Measurements from ENCODE around the gene CST2. TPM values are rescaled to one million over a fixed set of nuclear protein-coding genes. Genes with fewer than 3 reads are reported as not detected.
"Not testable (repeated sequence)": the region's sequence is repeated elsewhere in the genome, so short reads cannot be mapped to it uniquely, and the experiment has no call there.

CST2 gene, protein sequence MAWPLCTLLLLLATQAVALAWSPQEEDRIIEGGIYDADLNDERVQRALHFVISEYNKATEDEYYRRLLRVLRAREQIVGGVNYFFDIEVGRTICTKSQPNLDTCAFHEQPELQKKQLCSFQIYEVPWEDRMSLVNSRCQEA
- total RNA-seq (2014; rRNA removed; shearing (Covaris generic)): not detected in 2 replicates

DNA sequence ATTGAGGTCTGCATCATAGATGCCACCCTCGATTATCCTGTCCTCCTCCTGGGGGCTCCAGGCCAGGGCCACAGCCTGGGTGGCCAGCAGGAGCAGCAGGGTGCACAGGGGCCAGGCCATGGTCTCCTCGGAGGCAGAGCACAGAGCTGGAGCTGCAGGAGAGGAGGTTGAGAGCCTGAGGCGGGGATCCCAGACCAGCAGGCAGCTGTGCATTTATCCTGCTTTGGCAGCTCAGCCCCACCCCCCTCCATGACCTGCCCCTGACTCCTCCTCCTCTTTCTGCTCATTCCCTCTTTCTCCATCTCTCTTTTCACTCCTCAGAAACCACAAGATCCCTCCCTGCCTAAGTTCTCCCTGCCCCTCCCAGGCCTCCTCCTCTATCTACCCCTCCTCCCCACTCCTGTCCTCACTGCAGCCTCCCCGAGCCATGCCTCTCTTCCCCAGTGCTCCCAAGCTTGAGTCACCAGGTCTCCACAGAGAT lies at the start of gene CST2:
TSS of gene CST2 (minus strand) at position 189 of the 481 bp plus-strand sequence. CDS start at position 120, 69 bp downstream.
- no peak for DNase-seq (ENCODE audit: low spot score)

DNA sequence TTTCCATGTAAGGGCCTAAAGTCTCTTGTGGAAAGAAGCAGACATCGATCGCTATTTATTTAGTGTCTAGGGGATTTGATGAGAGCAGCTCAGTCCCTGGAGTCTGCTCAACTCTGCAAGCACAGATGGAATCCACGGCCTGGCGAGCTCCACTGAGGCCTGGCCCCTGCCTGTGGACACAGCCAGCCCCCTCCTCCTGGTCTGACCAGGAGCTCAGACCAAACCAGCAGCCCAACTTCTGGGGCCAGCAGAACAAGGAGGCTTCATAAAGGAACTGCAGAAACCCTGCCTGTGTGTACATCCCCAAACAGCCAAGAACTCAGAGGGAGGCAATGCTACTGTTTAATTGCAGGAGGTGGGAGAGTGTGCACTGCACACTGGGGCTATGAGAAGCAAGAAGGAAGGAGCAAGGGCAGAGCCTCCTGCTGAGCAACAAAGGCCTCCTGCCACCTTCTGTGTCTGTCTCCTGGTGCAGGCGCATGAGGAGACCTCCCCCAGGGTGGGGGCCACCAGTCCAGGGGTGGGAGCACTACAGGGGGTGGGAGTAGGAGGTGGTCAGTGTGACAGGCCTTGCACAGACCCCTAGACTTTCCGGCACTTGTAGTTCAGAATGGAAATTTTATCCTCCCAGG lies 49.2 kb upstream of the CST2 start:
- no peak for DNase-seq (ENCODE audit: low spot score)

DNA sequence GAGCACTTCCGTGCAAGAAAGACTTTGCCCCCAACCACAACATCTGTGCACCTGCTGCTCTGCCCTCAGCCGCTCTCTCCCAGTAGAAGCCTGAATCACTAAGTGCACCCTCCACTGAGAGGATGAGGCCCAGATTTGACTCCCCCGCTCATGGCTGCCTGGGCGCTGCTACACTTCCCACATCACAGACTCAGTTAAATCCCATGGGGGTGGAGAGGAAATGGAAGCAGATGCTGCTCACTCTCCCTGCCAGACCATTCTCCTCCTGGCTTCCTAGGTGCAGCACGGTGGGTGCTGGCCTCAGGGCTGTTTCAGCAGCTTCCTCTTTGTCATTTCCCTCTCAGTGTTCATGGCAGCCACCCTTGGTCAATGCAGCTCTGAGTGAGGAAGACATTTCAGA lies 48.2 kb upstream of the CST2 start:
- no peak for DNase-seq (ENCODE audit: low spot score)

DNA sequence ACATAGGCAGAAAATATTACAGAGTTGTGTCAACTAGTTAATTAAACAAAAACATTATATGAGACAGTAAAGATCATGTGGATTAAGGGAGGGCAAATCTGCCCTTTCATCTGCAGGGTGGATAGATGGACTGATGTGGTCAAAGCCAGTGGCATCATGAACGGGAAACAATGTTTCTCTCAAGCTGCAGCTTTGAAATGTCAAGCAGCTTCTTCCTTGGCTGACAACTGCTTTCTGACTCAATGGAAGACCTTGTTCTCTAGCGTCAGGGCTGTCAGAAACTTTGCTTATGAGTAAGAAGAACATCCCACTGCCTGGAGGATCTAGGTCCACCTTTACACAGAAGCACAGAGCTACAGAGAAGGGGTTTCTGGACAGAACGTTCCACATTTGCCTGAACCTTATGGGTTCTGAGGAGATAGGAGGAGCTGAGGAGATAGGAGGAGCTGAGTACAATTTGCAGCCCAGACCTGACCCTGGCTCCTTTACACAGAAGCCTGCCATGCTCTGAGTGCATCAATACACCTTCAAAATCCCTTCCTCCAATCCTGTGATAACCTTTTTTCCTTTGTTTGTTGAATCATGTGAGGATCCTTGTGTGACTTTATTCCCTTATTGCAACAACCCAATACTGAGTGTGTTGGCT lies 47.0 kb upstream of the CST2 start:
- no peak for DNase-seq (ENCODE audit: low spot score)

DNA sequence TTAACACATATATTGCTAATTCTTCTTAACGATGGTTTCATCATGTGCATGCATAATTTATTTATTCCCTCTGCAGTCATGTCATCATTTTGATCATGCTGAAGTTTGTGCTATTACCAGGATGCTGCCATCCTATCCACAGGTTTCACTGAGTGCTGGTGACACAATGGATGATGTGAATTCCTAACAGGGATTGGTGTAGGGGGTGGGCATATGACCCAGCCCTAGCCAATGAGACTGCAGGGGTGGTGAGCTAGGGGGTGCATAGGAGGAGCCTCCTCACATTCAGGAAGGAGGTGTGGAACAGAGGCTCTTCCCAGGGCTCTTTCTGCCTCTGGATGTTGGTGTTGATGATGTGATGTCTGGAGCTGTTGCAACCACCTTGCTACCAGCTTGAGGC lies 45.5 kb upstream of the CST2 start:
- DNase-seq (ENCODE audit: low spot score): no peak

DNA sequence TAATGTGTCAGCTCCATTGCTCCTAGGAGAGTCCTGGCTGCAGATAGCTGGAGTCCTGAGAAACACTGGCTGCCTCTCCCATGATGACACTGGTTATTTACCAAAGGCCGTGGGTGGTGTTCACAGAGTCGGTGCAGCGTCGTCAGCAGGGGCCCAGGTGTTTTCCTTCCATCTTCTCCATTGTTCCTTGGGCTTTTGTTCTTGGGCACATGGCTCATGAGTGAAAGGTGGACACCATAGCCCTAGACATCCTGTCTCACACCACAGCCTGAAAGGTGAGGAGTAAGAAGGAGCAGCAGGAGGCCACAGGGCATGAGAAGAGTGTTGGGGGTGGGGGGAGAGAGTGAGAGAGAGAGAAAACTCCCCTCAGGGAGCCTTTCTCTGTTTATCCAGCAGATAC lies 43.9 kb upstream of the CST2 start:
- no peak for DNase-seq (ENCODE audit: low spot score)

DNA sequence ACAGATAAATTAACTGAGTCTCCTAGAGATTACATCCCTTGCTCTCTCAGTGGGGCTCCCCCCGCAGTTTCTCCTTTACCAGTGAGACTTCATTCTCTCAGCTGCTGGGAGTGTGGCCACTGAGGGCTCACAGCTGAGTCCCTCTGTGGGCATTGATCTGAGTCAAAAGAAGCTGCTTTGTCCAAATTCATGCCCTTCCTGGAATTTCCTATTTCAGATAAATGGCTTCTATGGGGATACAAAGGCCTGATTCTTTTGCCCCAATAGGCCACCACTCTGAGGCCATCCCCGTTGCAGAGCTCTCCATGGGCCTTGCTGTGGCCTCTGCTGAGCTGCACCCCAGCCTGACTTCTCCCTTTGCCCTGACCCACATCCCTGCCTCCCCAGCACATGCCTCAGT lies 43.0 kb upstream of the CST2 start:
- no peak for DNase-seq (ENCODE audit: low spot score)

DNA sequence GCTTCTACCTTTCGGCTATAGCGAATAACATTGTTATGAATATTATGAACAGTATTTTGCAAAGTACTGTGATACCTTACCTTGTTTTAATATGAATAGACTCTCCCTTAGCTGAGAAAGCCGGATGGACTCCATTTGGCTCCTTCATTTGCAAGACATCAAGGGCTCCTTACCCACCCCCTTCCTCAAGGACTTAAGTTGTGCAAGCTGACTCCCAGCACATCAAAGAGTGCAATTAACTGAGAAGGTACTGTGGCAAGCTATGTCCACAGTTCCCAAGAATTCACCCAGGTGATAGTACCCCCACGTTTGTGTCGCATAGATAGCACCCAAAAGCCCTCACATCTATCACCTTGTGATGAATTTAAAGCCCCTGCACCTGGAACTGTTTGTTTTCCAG lies 41.8 kb upstream of the CST2 start:
- no peak for DNase-seq (ENCODE audit: low spot score)

DNA sequence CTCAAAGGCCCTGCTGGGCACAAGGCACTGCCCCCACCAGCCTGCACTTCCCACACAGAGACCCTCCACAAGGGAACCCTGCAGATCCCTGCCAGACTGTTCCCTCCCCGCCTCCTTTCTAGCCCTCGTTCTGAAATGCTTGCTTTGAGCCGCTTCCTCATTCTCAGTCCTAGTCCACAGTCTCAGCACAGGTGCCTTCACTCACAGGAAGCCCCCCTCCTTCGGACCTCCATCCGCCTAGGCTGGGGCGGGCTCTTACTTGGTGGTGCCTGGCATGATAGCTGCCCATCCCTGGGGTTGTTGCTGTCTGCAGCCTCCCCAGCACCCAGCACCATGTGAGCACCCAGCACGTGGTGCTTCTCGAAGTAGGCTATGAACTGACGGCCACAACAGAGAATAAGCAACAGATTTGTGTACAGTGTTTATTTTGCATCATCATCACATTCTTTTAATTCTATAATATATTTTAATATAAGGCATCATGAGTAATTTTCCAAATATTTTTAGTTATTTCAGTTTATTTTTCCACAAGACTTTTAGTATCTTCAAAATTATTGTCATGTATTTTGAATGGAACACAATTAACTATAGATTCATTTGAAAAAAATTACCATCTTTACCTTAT lies 40.7 kb upstream of the CST2 start:
- DNase-seq (ENCODE audit: low spot score): no peak

DNA sequence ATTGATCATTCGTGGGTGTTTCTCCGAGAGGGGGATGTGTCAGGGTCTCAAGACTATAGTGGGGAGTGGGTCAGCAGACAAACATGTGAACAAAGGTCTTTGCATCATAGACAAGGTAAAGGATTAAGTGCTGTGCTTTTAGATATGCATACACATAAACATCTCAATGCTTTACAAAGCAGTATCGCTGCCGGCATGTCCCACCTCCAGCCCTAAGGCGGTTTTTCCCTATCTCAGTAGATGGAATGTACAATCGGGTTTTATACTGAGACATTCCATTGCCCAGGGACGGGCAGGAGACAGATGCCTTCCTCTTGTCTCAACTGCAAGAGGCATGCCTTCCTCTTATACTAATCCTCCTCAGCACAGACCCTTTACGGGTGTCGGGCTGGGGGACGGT lies 34.2 kb upstream of the CST2 start:
- DNase-seq (ENCODE audit: low spot score): not testable (repeated sequence)

DNA sequence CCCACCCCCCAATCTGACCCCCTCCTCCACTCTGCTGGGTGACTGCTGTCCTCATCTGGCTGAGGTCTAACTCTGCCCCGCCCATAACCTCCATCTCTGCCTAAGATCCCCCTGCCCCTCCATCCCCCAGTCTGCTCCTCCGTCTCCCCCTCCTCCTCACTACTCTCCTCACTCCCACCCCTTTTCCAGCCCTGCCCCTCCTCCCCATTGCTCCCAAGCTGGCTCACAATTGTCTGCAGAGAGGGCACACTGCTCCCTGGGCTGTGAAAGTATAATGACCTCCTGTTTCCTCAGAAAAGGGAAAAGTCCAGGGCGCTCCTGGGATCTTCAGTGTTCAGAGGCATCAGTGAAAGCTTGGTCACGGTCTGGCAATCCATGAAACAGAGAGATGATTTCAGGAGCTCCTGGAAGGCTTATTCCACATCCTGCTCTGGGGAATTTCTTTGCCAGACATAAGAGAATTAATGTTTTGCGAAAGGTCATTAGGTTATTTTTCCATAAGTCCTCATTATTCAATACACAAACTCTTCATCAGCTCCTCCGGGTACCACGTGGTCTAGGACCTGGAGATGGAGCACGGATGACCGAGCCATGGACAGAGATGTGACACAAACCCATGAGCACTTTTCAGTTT lies 31.6 kb upstream of the CST2 start:
- DNase-seq (ENCODE audit: low spot score): no peak

DNA sequence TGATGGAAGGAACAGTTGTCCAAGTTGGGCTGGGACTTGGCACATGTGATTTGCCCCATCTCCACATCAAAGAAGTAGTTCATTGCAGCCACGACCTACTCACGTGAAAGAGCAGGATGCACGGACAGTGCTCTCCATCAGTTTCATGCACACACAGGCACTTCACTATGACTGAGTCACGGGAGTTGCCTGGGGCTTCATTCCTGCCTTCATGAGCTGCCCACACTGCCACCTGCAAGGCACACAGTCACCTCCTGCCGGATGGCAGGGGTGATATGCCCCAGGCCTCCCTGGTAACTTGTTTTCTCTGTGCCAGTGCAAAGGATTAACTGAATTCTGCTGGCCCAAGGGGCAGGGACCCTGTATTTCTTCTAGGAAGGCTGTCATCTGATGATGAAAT lies 30.2 kb upstream of the CST2 start:
- no peak for DNase-seq (ENCODE audit: low spot score)

DNA sequence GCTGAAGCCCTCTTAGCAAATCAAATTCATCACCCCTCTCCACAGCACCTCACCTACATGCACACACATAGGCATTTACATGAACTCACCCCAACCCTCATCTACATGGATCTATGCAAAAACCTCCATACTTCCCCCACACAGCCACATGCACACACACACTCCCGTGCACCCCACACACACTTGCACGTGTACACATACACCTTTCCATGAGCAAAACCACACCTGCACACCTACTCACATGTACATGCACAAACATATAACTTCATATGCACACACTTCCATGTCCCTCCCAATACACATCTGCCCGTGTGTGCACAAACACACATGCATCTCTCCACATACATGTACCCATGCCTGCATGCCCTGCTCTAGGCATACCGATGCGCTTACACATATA lies 29.7 kb upstream of the CST2 start:
- no peak for DNase-seq (ENCODE audit: low spot score)

DNA sequence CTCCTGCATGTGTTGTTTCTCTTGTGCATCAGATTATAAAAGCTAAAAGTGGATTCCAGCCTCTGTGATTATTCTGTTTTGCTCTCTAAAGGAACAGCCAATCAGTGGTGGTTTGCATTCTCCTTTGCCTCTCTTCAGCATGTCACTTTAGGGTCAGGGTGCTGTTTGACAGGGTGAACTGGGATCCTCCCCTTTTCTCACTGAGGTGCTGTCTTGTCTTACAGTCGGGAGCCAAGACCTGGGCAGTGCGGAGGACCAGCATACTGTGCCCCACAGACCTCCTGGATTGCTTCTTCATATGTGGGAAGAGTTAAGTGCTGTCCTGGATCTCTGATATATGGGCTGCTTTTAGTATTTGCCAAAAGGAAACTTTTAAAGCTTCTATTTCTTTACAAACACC lies 15.2 kb upstream of the CST2 start:
- no peak for DNase-seq (ENCODE audit: low spot score)

DNA sequence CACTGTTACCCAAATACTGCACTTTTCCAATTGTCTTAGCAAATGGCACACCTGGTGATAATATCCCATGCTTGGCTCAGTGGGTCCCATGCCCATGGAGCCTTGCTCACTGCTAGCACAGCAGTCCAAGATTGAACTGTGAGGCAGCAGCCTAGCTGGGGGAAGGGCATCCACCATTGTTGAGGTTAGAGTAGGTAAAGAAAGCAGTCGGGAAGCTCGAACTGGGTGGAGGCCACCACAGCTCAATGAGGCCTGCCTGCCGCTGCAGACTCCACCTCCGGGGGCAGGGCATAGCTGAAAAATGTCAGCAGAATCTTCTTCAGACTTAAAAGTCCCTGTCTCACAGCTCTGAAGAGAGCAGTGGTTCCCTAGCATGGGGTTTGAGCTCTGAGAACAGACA lies 9.2 kb upstream of the CST2 start:
- DNase-seq (ENCODE audit: low spot score): no peak

DNA sequence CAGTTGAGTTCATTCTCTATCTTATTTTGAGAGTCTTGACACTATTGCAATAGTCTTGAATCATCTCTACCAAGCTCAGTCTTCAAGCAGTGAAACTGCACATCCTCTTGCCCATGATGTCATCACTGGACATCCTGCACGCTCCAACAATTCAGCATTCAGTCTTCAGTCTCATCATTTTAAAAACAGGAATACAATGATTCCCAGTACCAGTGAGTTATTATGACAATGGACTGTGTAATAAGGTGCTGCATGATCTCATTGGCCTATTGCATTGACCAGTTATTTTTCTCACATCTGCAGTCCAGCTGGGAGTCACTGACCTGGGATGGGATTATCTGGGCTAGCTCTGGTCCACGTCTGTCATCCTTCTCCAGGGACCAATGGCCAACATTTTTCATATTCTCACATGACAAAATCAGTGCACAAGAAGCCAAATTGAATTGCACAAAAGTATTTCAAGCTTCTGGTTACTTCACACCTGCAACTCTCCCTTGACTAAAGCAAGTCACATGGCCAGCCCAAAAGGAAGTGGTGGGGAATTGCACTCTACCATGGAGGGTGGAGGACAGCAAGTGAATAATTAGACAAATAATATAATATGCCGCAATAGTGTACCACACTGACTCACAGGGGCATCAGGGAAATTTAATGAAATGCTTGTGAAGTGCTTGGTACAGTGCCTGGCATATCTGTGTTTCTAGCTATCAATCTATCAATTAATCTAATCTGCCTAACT lies 6.4 kb upstream of the CST2 start:
- no peak for DNase-seq (ENCODE audit: low spot score)

DNA sequence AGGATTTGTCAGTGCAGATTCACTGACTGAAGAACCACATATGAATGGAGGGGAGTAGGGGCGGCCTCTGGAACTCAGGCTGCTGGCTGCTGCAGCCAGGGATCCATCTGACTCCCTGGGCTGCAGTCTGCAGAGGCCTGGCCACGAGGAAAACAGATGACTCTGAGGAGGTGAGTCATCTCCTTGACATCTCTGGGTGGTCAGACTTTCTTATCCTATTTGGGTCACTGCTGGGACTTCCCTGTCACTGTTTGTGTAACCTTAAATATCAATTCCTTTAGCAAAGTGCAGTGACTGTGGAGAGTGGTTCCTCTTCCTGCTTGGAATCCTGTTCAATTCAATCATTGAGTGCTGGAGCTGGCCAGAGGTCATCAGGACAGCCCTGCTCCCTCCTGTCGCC lies 5.4 kb upstream of the CST2 start:
- not testable (repeated sequence) for DNase-seq (ENCODE audit: low spot score)

DNA sequence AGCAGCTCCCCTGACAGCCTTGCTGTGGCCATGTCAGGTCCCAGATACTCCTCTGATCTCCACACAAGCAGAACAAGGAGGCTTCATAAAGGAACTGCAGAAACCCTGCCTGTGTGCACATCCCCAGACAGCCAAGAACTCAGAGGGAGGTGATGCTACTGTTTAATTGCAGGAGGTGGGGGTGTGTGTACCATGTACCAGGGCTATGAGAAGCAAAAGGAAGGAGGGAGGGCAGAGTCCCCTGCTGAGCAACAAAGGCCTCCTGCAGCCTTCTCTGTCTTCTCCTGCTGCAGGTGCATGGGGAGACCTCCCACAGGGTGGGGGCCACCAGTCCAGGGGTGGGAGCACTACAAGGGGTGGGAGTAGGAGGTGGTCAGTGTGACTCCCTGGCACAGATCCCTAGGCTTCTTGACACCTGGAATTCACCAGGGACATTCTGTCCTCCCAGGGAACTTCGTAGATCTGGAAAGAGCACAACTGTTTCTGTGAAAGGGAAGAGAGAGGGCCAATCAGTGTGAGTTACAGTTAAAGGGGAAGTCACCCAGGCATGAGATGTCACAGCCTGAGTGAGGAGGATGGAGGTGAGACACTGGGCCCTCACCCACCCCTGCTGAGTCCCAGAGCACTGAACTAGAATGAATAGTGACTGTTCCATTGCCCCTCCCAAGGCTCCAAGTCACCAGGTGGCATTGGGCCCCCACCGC lies 2.8 kb downstream of the CST2 start:
- DNase-seq (ENCODE audit: low spot score): no peak

DNA sequence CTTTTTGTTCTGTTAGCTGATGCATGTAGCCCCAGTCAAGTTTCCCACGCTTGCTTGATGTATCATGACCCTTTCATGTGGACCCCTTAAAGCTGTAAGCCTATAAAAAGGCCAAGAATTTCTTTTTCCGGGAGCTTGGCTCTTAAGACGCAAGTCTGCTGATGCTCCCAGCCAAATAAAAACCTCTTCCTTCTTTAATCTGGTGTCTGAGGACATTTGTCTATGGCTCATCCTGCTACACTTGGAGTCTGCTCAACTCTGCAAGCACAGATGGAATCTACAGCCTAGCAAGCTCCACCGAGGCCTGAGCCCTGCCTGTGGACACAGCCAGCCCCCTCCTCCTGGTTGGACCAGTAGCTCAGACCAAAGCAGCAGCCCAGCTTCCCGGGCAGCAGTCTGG lies 3.4 kb downstream of the CST2 start:
- no peak for DNase-seq (ENCODE audit: low spot score)

DNA sequence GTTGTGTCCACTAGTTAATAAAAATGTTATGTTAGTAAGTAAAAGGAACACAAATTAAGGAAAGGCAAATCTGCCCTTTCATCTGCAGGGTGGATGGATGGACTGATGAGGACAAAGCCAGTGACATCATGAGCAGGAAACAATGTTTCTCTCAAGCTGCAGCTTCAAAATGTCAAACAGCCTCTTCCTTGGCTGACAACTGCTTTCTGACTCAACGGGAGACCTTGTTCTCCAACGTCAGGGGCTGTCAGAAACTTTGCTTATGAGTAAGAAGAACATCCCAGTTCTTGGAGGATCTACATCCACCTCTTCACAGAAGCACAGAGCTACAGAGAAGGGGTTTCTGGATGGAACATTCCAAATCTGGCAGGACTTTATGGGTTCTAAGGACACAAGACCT lies 6.0 kb downstream of the CST2 start:
- no peak for DNase-seq (ENCODE audit: low spot score)

DNA sequence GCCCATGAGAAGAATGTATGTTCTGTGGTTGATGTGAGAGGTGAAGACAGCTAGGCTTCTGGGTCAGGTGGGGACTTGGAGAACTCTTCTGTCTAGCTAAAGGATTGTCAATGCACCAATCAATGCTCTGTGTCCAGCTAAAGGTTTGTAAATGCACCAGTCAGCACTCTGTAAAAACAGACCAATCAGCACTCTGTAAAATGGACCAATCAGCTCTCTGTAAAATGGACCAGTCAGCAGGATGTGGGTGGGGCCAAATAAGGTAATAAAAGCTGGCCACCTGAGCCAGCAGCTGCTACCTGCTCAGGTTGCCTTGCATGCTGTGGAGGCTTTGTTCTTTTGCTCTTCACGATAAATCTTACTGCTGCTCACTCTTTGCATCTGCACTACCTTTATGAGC lies 15.0 kb downstream of the CST2 start:
- DNase-seq (ENCODE audit: low spot score): not testable (repeated sequence)

Measured in H4 (cell line).